Endothelial cell of umbilical vein (primary cell): Measurements from ENCODE around the gene FAM78A. TPM values are rescaled to one million over a fixed set of nuclear protein-coding genes. Genes with fewer than 3 reads are reported as not detected.

ENCODE experiments used
- BruUV-seq: library from RNA; stranded (reverse); fragments of 400-500 nt; replicated peaks from 2 replicates; lab custom pipeline; 2021; lab: Mats Ljungman, UMichigan
- CTCF ChIA-PET: fragments of 300-600, 350-600 bp; sonication (Branson Sonifier 250); formaldehyde crosslinking; loops from one replicate; lab custom pipeline; 2021; ENCODE audit warnings: antibody characterized with exemption, inconsistent platforms; lab: Charles Lee
- POLR2A ChIA-PET: fragments of 300-600, 350-600 bp; sonication (Branson Sonifier 250); formaldehyde crosslinking; loops from one replicate; lab custom pipeline; 2021; ENCODE audit warnings: antibody characterized with exemption, inconsistent platforms; lab: Charles Lee
- DNase-seq: peaks from one replicate; pipeline ENCODE4 v3.0.0-alpha.2; 2011; ENCODE audit warnings: low read depth, low spot score
- FAIRE-seq: peaks from 2 replicates; lab custom pipeline; 2011; peaks lifted over from hg19 to GRCh38; lab: Jason Lieb, UNC
- H2AFZ ChIP-seq: 2 replicates; pipeline ENCODE4 v1.6.0; 2012; ENCODE audit warnings: low read depth, low read length, control low read depth, inconsistent platforms
- H3K27ac ChIP-seq: 2 replicates; pipeline ENCODE4 v1.5.1; 2011; ENCODE audit warnings: low read depth, mild to moderate bottlenecking, control low read depth, low read length, moderate library complexity; ENCODE audit not compliant: insufficient read depth
- H3K27me3 ChIP-seq, 2 experiments: 2 replicates each; pipeline versions ENCODE4 v1.6.0 to v1.6.1; 2011; ENCODE audit warnings: low read length in 2 of 2, mixed read lengths in 1 of 2; ENCODE audit not compliant: control insufficient read depth in 2 of 2, insufficient read depth in 2 of 2
- H3K36me3 ChIP-seq, 2 experiments: 2 replicates in 1 of 2; 3 replicates in 1 of 2; pipeline ENCODE4 v1.5.1; 2011; ENCODE audit warnings: low read length in 2 of 2, mild to moderate bottlenecking in 1 of 2, moderate library complexity in 1 of 2; ENCODE audit not compliant: control insufficient read depth in 2 of 2, insufficient read depth in 2 of 2; ENCODE audit errors: extremely low read depth in 1 of 2
- H3K4me1 ChIP-seq: 3 replicates; pipeline ENCODE4 v1.5.1; 2011; ENCODE audit warnings: mild to moderate bottlenecking, low read length; ENCODE audit not compliant: control insufficient read depth, insufficient read depth; ENCODE audit errors: extremely low read depth
- H3K4me2 ChIP-seq: 2 replicates; pipeline ENCODE4 v1.6.1; 2011; ENCODE audit warnings: low read length, control low read depth, mixed read lengths; ENCODE audit not compliant: insufficient read depth
- H3K4me3 ChIP-seq, 3 experiments: fragments of 200-600 bp in 1 of 3; sonication (generic), shearing (Covaris generic) in 1 of 3; replicated peaks in 1 of 3; 2 replicates each; pipeline ENCODE4 v1.5.1; 2011 to 2016; ENCODE audit warnings: control low read depth in 3 of 3, low read length in 3 of 3, mild to moderate bottlenecking in 2 of 3, inconsistent platforms in 1 of 3, low read depth in 1 of 3, moderate library complexity in 1 of 3; ENCODE audit not compliant: insufficient read depth in 1 of 3
- H3K79me2 ChIP-seq: 2 replicates; pipeline ENCODE4 v1.6.0; 2012; ENCODE audit warnings: low read length, inconsistent platforms; ENCODE audit not compliant: control insufficient read depth, insufficient read depth
- H3K9ac ChIP-seq: replicated peaks from 2 replicates; pipeline ENCODE3; 2011; ENCODE audit warnings: low read length, control low read depth; ENCODE audit not compliant: insufficient read depth; ENCODE audit errors: extremely low read depth
- H3K9me1 ChIP-seq: replicated peaks from 3 replicates; pipeline ENCODE4 v1.6.0; 2011; ENCODE audit warnings: mild to moderate bottlenecking, low read length; ENCODE audit not compliant: control insufficient read depth, insufficient read depth; ENCODE audit errors: extremely low read depth
- H3K9me3 ChIP-seq: replicated peaks from 2 replicates; pipeline ENCODE4 v1.5.1; 2012; ENCODE audit warnings: low read length, inconsistent platforms; ENCODE audit not compliant: control insufficient read depth, insufficient read depth
- H4K20me1 ChIP-seq: replicated peaks from 2 replicates; pipeline ENCODE3; 2011; ENCODE audit warnings: mild to moderate bottlenecking, low read length; ENCODE audit not compliant: control insufficient read depth, insufficient read depth; ENCODE audit errors: extremely low read depth
- EZH2 ChIP-seq: IDR thresholded peaks from 2 replicates; pipeline ENCODE4 v1.6.1; 2012; ENCODE audit warnings: borderline replicate concordance, low read depth, mild to moderate bottlenecking, moderate library complexity, low read length, inconsistent platforms; ENCODE audit not compliant: severe bottlenecking
- FOS ChIP-seq: IDR thresholded peaks from 2 replicates; pipeline ENCODE4 v1.6.1; 2011; ENCODE audit warnings: mild to moderate bottlenecking, low read length, moderate library complexity, borderline replicate concordance; ENCODE audit not compliant: insufficient read depth
- GATA2 ChIP-seq: IDR thresholded peaks from 2 replicates; pipeline ENCODE4 v1.7.0; 2011; ENCODE audit warnings: low read depth, mild to moderate bottlenecking, moderate library complexity, mixed read lengths, low read length; ENCODE audit not compliant: insufficient read length, insufficient read depth
- JUN ChIP-seq: IDR thresholded peaks from 2 replicates; pipeline ENCODE4 v1.6.1; 2011; ENCODE audit warnings: borderline replicate concordance, low read depth; ENCODE audit not compliant: insufficient read length, insufficient read depth
- MYC ChIP-seq: IDR thresholded peaks from one replicate; pipeline ENCODE4 v1.6.1; 2011; ENCODE audit warnings: mild to moderate bottlenecking, low read depth, low read length
- POLR2A ChIP-seq: IDR thresholded peaks from 2 replicates; pipeline ENCODE4 v1.6.1; 2012; ENCODE audit warnings: low read depth, mild to moderate bottlenecking, control low read depth, low read length
- POLR2AphosphoS5 ChIP-seq: IDR thresholded peaks from 2 replicates; pipeline ENCODE4 v1.6.1; 2012; ENCODE audit warnings: low read depth, mild to moderate bottlenecking, control low read depth, low read length, moderate library complexity; ENCODE audit not compliant: insufficient read depth
- dilution Hi-C: fragments of 300-500 bp; cut with MboI; formaldehyde crosslinking; loops from one replicate; pipeline ENCODE4 v1.15.0; 2019; ENCODE audit warnings: low sequenced_read_pairs; ENCODE audit not compliant: extremely low pct_ligation_motif_present
- intact Hi-C: fragments of 100-400 bp; cut with micrococcal nuclease; formaldehyde crosslinking; loops from one replicate; pipeline ENCODE4 v1.10.0; 2022
- polyA plus RNA-seq, 4 experiments: library from polyadenylated mRNA; depleted of rRNA in 3 of 4; stranded (reverse) in 3 of 4; unstranded in 1 of 4; fragments of >200 nt; gene quantifications; 2 replicates each; pipeline versions ENCODE4 v1.2.1 to v1.2.3, GENCODE V29; 2011 to 2012; ENCODE audit warnings: missing spikeins in 1 of 4
- total RNA-seq: library from RNA; stranded (reverse); gene quantifications from 2 replicates; pipeline ENCODE4 v1.2.3, GENCODE V29; 2021
- TF ChIP-seq, protein P1 (sequence below): IDR thresholded peaks from 2 replicates; pipeline ENCODE4 v1.6.1; 2011; ENCODE audit not compliant: insufficient read depth, insufficient read length
- TF ChIP-seq, protein P2 (sequence below), 2 donors: IDR thresholded peaks; 1 replicate in 1 of 2; 2 replicates in 1 of 2; pipeline ENCODE4 v1.5.1; 2011; ENCODE audit warnings: low read length in 2 of 2, mild to moderate bottlenecking in 2 of 2, moderate library complexity in 2 of 2, control low read depth in 1 of 2, inconsistent platforms in 1 of 2, low read depth in 1 of 2; ENCODE audit not compliant: insufficient read depth in 1 of 2; ENCODE audit errors: extremely low read depth in 1 of 2

Gene FAM78A
- total and polyA plus RNA-seq, 2 donors (not counting 3 experiments of a cell fraction or from before 2014, with no cell fraction given) = 34.0 to 37.4 TPM

DNA sequence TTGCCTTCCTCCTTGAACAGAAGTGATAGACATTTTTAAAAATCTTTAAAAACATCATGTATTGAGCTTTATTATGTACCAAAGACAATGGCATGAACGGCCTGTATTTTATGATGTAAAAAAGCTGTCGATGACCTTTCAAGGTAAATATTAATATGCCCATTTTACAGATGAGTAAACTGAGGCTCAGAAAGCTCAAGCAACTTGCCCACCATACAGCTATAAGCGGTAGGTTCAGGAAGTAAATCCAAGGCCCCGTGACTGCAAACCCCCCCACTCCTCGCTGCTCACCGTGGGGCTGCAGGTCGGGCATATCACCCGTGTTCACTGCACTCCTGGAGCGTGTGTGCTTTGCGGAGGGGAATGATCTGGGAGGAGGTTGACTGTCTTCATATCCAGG, 16.6 kb upstream of the FAM78A start:
- TF ChIP-seq EZH2 (no peak), FOS (no peak), POLR2A (no peak), POLR2AphosphoS5 (no peak), JUN (no peak), MYC (no peak), GATA2 (no peak)
- TF ChIP-seq, protein P1, sequence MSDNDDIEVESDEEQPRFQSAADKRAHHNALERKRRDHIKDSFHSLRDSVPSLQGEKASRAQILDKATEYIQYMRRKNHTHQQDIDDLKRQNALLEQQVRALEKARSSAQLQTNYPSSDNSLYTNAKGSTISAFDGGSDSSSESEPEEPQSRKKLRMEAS = no peak
- TF ChIP-seq, protein P2, sequence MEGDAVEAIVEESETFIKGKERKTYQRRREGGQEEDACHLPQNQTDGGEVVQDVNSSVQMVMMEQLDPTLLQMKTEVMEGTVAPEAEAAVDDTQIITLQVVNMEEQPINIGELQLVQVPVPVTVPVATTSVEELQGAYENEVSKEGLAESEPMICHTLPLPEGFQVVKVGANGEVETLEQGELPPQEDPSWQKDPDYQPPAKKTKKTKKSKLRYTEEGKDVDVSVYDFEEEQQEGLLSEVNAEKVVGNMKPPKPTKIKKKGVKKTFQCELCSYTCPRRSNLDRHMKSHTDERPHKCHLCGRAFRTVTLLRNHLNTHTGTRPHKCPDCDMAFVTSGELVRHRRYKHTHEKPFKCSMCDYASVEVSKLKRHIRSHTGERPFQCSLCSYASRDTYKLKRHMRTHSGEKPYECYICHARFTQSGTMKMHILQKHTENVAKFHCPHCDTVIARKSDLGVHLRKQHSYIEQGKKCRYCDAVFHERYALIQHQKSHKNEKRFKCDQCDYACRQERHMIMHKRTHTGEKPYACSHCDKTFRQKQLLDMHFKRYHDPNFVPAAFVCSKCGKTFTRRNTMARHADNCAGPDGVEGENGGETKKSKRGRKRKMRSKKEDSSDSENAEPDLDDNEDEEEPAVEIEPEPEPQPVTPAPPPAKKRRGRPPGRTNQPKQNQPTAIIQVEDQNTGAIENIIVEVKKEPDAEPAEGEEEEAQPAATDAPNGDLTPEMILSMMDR (IDR thresholded peaks at IDR 0.05; ENCODE audit: extremely low read depth in 1 of 2, insufficient read depth in 1 of 2, low read depth in 1 of 2, low read length in 2 of 2) = no peak
- Histone ChIP-seq H3K36me3 (no peaks in the 10 kb centered on the region), H3K4me1 (no peaks in the 10 kb centered on the region), H3K27me3 (no peaks in the 10 kb centered on the region), H3K9me1 (no peaks in the 10 kb centered on the region), H2AFZ (no peak overlapping the region), H3K9me3 (no peaks in the 10 kb centered on the region), H3K4me2 (no peak overlapping the region), H3K79me2 (no peaks in the 10 kb centered on the region), H4K20me1 (no peaks in the 10 kb centered on the region), H3K9ac (no peak overlapping the region), H3K4me3 (no peak overlapping the region), H3K27ac (no peak overlapping the region)
- no TSS peak for BruUV-seq
- intact Hi-C loops = no loop called here
- dilution Hi-C loops = no loop called here
- ChIA-PET CTCF (interaction anchor here (1.3 to 1.4 kb wide), 2 partner anchors 8 to 43 kb away, joined by 5 to 8 read pairs; no protein-coding TSS in a partner anchor), POLR2A (no interaction called here)
- FAIRE-seq (no peak), DNase-seq (no peak)
